Stomach (tissue), 9 donors: Measurements from ENCODE around the gene PLXNA2. TPM values are rescaled to one million over a fixed set of nuclear protein-coding genes. Genes with fewer than 3 reads are reported as not detected.

ENCODE experiments used
- DNase-seq, 2 donors: peaks; one replicate each; pipeline versions ENCODE4 v3.0.0 to v3.0.0-alpha.2; 2013 to 2019
- H3K27ac ChIP-seq, 5 donors: fragments of 200-600 bp in 4 of 5; sonication (generic) in 4 of 5; one replicate each; pipeline ENCODE4 v1.5.1; 2013 to 2019; ENCODE audit warnings: mild to moderate bottlenecking in 1 of 5, moderate library complexity in 1 of 5
- H3K27me3 ChIP-seq, 3 donors: fragments of 200-600 bp; sonication (generic); one replicate each; pipeline ENCODE4 v1.5.1; 2017 to 2019; ENCODE audit warnings: mixed run types in 1 of 3
- H3K36me3 ChIP-seq, 4 donors: fragments of 200-600 bp; sonication (generic); 1 replicate in 3 of 4; 2 replicates in 1 of 4; pipeline ENCODE4 v1.5.1; 2016 to 2019
- H3K4me1 ChIP-seq, 4 donors: fragments of 200-600 bp; sonication (generic); one replicate each; pipeline ENCODE4 v1.5.1; 2016 to 2019
- H3K4me3 ChIP-seq, 4 donors: fragments of 200-600 bp; sonication (generic) in 3 of 4; one replicate each; pipeline ENCODE4 v1.5.1; 2016 to 2019; ENCODE audit warnings: mild to moderate bottlenecking in 1 of 4
- H3K9me3 ChIP-seq, 4 donors: fragments of 200-600 bp; sonication (generic); one replicate each; pipeline ENCODE4 v1.5.1; 2016 to 2019
- CTCF ChIP-seq, 7 experiments: fragments of 450-650 bp in 4 of 7; fragments of 200-600 bp in 3 of 7; sonication (generic) in 3 of 7; IDR thresholded peaks; one replicate each; pipeline ENCODE4 v1.5.1; 2016 to 2019; ENCODE audit warnings: antibody characterized with exemption in 7 of 7, control low read depth in 2 of 7, mild to moderate bottlenecking in 1 of 7
- EP300 ChIP-seq: sonication (generic); formaldehyde crosslinking; IDR thresholded peaks from one replicate; pipeline ENCODE4 v1.6.1; 2017; ENCODE audit warnings: antibody characterized with exemption
- POLR2A ChIP-seq, 4 donors: fragments of 450-650 bp; IDR thresholded peaks; one replicate each; pipeline ENCODE4 v1.6.1; 2016; ENCODE audit warnings: antibody characterized with exemption in 4 of 4, control low read depth in 2 of 4, mild to moderate bottlenecking in 1 of 4, moderate library complexity in 1 of 4
- POLR2AphosphoS5 ChIP-seq, 3 donors: sonication (generic); formaldehyde crosslinking; IDR thresholded peaks; one replicate each; pipeline ENCODE4 v1.6.1; 2016; ENCODE audit warnings: antibody characterized with exemption in 3 of 3
- WGBS, 5 donors: extraction: QIAGEN DNeasy Blood & Tissue Kit in 3 of 5; methylation state at CpG; one replicate each; pipeline versions ENCODE4 v1.1.5 to v1.1.7; 2013 to 2018; 5-methylcytosine and 5-hydroxymethylcytosine counted together
- intact Hi-C: fragments of 100-400 bp; cut with DNase I; formaldehyde crosslinking; loops from one replicate; pipeline ENCODE4 v1.15.1; 2023; ENCODE audit warnings: low total_unique reads
- polyA plus RNA-seq, 3 donors: library from polyadenylated mRNA; stranded (reverse); fragments of 200-250 nt; gene quantifications; one replicate each; pipeline ENCODE4 v1.2.3, GENCODE V29; 2013
- total RNA-seq, 5 donors: library from RNA; depleted of rRNA; stranded (reverse); fragments of >200 nt; gene quantifications; one replicate each; pipeline versions ENCODE4 v1.1.0 to v1.2.3, GENCODE V29; 2014 to 2016
- donor health status: healthy with polysubstance abuse.
- donor health status: Bipolar disorder and iron deficiency.
- donor health status: healthy.

The PLXNA2 gene
- total and polyA plus RNA-seq, 8 donors, result 2.7 to 185 (median 28.7) TPM

GRCh38 chr1:208279826-208280588, 35.8 kb upstream of the PLXNA2 start:
- no peak overlapping the region for H3K27ac ChIP-seq
- no peaks in the 10 kb centered on the region for H3K9me3 ChIP-seq
- DNase-seq, result no peak
- 80 to 89% (median 88%) methylated on average over 11 of the region's 11 CpGs for whole genome bisulfite sequencing, 5 donors
- TF ChIP-seq CTCF (IDR thresholded peaks at IDR 0.05) (no peak), EP300 (no peak), POLR2AphosphoS5 (IDR thresholded peaks at IDR 0.05) (no peak), POLR2A (IDR thresholded peaks at IDR 0.05) (no peak)
- no peaks in the 10 kb centered on the region for H3K36me3 ChIP-seq
- H3K4me3 ChIP-seq, result no peak overlapping the region
- peaks cover 0 to 4% (median 0%) of the 10 kb centered on the region in 3 donors for H3K27me3 ChIP-seq
- H3K4me1 ChIP-seq, result no peaks in the 10 kb centered on the region
- intact Hi-C loops, result no loop called here

- WGBS, 5 donors, result 23 to 38% (median 28%) methylated on average over 1 of the region's 1 CpG
- TF ChIP-seq POLR2AphosphoS5 (IDR thresholded peaks at IDR 0.05) (no peak), POLR2A (IDR thresholded peaks at IDR 0.05) (no peak), CTCF (IDR thresholded peaks at IDR 0.05) (no peak), EP300 (no peak)
- no peaks in the 10 kb centered on the region for H3K36me3 ChIP-seq
- no peak for DNase-seq
- no peak overlapping the region for H3K27ac ChIP-seq
- H3K27me3 ChIP-seq, result peaks cover 0 to 6% (median 0%) of the 10 kb centered on the region in 3 donors
- no peaks in the 10 kb centered on the region for H3K4me1 ChIP-seq
- H3K9me3 ChIP-seq, result no peaks in the 10 kb centered on the region
- intact Hi-C loops, result no loop called here
- no peak overlapping the region for H3K4me3 ChIP-seq
Observed at GRCh38 chr1:208278638-208279037, 34.5 kb upstream of the PLXNA2 start.

GRCh38 chr1:208276757-208277435, 32.7 kb upstream of the PLXNA2 start:
- no peak overlapping the region for H3K4me3 ChIP-seq
- H3K27me3 ChIP-seq, result peaks cover 0 to 9% (median 0%) of the 10 kb centered on the region in 3 donors
- H3K36me3 ChIP-seq, result no peaks in the 10 kb centered on the region
- 70 to 83% (median 75%) methylated on average over 3 of the region's 3 CpGs for WGBS, 5 donors
- H3K9me3 ChIP-seq, result no peaks in the 10 kb centered on the region
- TF ChIP-seq POLR2AphosphoS5 (IDR thresholded peaks at IDR 0.05) (no peak), EP300 (no peak), CTCF (IDR thresholded peaks at IDR 0.05) (no peak), POLR2A (IDR thresholded peaks at IDR 0.05) (no peak)
- no peak for DNase-seq
- intact Hi-C loops, result no loop called here
- no peak overlapping the region for H3K27ac ChIP-seq
- no peaks in the 10 kb centered on the region for H3K4me1 ChIP-seq

- no peak for TF ChIP-seq EP300
- TF ChIP-seq POLR2AphosphoS5 (IDR thresholded peaks at IDR 0.05), result no peak
- TF ChIP-seq CTCF (IDR thresholded peaks at IDR 0.05), result no peak
- TF ChIP-seq POLR2A (IDR thresholded peaks at IDR 0.05), result no peak
- 74 to 91% (median 85%) methylated on average over 2 of the region's 2 CpGs for WGBS, 5 donors
- H3K9me3 ChIP-seq, result no peaks in the 10 kb centered on the region
- H3K4me3 ChIP-seq, result no peak overlapping the region
- H3K27me3 ChIP-seq, result peaks cover 0 to 9% (median 0%) of the 10 kb centered on the region in 3 donors
- intact Hi-C loops, result no loop called here
- H3K36me3 ChIP-seq, result no peaks in the 10 kb centered on the region
- H3K27ac ChIP-seq, result no peak overlapping the region
- DNase-seq, result no peak
- no peaks in the 10 kb centered on the region for H3K4me1 ChIP-seq
Observed at GRCh38 chr1:208275083-208275482, 30.9 kb upstream of the PLXNA2 start.
